SIG-M5 treated with dmso at 0.1 percent for 504 hours (cell line): ENCODE results near the gene BRICD5.
"Not testable (repeated sequence)": the region's sequence is repeated elsewhere in the genome, so short reads cannot be mapped to it uniquely, and the experiment has no call there.

Source experiments
- DNase-seq: peaks from one replicate; lab custom pipeline; 2025; ENCODE audit not compliant: unreplicated experiment; lab: John Stamatoyannopoulos, UW

Gene BRICD5

GRCh38 chr16:2210386-2211365 is at the start of gene BRICD5:
BRICD5 (minus strand) TSS chr16:2210863; CDS start chr16:2210833, 30 bp downstream.
- DNase-seq: no peak

- DNase-seq: no peak
Measured at GRCh38 chr16:2260250-2260649, 49.6 kb upstream of the BRICD5 start.

- not testable (repeated sequence) for DNase-seq
Measured at GRCh38 chr16:2258530-2258929, 47.9 kb upstream of the BRICD5 start.

- no peak for DNase-seq
Measured at GRCh38 chr16:2257726-2258125, 47.1 kb upstream of the BRICD5 start.

GRCh38 chr16:2256531-2257140 is 46.0 kb upstream of the BRICD5 start:
- no peak for DNase-seq

- no peak for DNase-seq
Measured at GRCh38 chr16:2253293-2253692, 42.6 kb upstream of the BRICD5 start.

GRCh38 chr16:2252806-2253148 is 42.1 kb upstream of the BRICD5 start:
- DNase-seq: no peak

GRCh38 chr16:2251296-2252111 is 40.8 kb upstream of the BRICD5 start, which contains the start of gene ECI1:
ECI1 (minus strand) TSS chr16:2251587; CDS start chr16:2251566, 21 bp downstream.
- peak; percentile 73 for DNase-seq

- peak; percentile 22 for DNase-seq
Measured at GRCh38 chr16:2250652-2251295, 40.1 kb upstream of the BRICD5 start.

- DNase-seq: no peak
Measured at GRCh38 chr16:2246301-2246885, 35.7 kb upstream of the BRICD5 start.

GRCh38 chr16:2244926-2245795 is 34.5 kb upstream of the BRICD5 start:
- DNase-seq: no peak

GRCh38 chr16:2244301-2244700 is 33.6 kb upstream of the BRICD5 start:
- no peak for DNase-seq

GRCh38 chr16:2243781-2244180 is 33.1 kb upstream of the BRICD5 start:
- DNase-seq: no peak

- DNase-seq: no peak
Measured at GRCh38 chr16:2243031-2243528, 32.4 kb upstream of the BRICD5 start.

- DNase-seq: no peak
Measured at GRCh38 chr16:2242598-2242997, 31.9 kb upstream of the BRICD5 start.

GRCh38 chr16:2240331-2240730 is 29.7 kb upstream of the BRICD5 start:
- DNase-seq: not testable (repeated sequence)

GRCh38 chr16:2238838-2239675 is 28.4 kb upstream of the BRICD5 start:
- no peak for DNase-seq

GRCh38 chr16:2238150-2238837 is 27.6 kb upstream of the BRICD5 start:
- no peak for DNase-seq
